Activated T-helper 2 cell treated with anti-CD3 and anti-CD28 coated beads, Interferon-gamma antibody, Interleukin-2, Interleukin-4, amounts not matched to agents 10 μg/mL and 5 μg/mL and 100 μg/mL, durations not matched to agents 14 hours and 24 hours and 36 hours (primary cell): ENCODE results near the gene CHST11. TPM values are rescaled to one million over a fixed set of nuclear protein-coding genes. Genes with fewer than 3 reads are reported as not detected.

Source experiments
- DNase-seq: peaks from one replicate; pipeline ENCODE4 v3.0.0; 2021; ENCODE audit warnings: low spot score
- H3K27ac Mint-ChIP-seq: one replicate; pipeline ENCODE4 v1.8.0; 2021; ENCODE audit warnings: mixed read lengths
- H3K27me3 Mint-ChIP-seq: one replicate; pipeline ENCODE4 v1.8.0; 2021; ENCODE audit warnings: low read depth, mixed read lengths
- H3K36me3 Mint-ChIP-seq: one replicate; pipeline ENCODE4 v1.8.0; 2021; ENCODE audit warnings: low read depth, mixed read lengths
- H3K4me1 Mint-ChIP-seq: one replicate; pipeline ENCODE4 v1.8.0; 2021; ENCODE audit warnings: low read depth, mixed read lengths
- H3K4me3 Mint-ChIP-seq: one replicate; pipeline ENCODE4 v1.8.0; 2021; ENCODE audit warnings: low read depth, mild to moderate bottlenecking, moderate library complexity, mixed read lengths
- H3K9me3 Mint-ChIP-seq: one replicate; pipeline ENCODE4 v1.8.0; 2021; ENCODE audit warnings: mixed read lengths
- intact Hi-C: fragments of 100-400 bp; cut with micrococcal nuclease; formaldehyde crosslinking; loops from one replicate; pipeline ENCODE4 v1.15.1; 2023
- total RNA-seq: library from RNA; stranded (reverse); gene quantifications from 2 replicates; pipeline ENCODE4 v1.2.3, GENCODE V29; 2022

The CHST11 gene
- total RNA-seq, 1 donor from 2014 or later = 50.6 TPM

DNA sequence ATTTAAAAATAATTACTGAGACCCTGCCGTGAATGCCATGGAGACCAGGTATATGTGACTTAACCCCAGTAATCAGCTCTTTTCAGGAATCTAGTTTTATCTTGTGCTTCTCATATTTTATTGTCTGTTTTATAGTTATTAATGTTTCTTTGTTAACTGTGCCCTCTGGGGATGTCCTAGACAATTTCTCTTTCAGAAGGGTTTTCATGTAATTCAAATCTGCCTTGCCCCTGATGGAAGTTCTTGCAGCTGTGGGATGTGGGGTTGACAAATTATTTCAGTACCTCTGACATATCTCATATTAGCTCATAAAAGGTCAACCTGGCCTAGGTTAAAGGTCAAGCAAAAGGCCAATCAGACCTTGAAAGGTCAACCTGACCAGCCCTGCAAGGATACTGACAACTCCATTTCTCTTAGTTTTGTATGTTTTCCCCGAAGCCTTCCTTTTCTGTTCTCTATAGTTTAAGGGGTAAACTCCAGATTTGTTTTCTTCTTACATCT lies 319.0 kb downstream of the CHST11 start:
- Mint-ChIP-seq H3K9me3 (peaks cover 43% of the 10 kb centered on the region), H3K27me3 (peaks cover 28% of the 10 kb centered on the region), H3K36me3 (peaks cover 15% of the 10 kb centered on the region), H3K4me3 (no peak overlapping the region), H3K27ac (no peak overlapping the region), H3K4me1 (peaks cover 3% of the 10 kb centered on the region)
- intact Hi-C loops = no loop called here
- no peak for DNase-seq

GRCh38 chr12:104779134-104779533 lies 322.4 kb downstream of the CHST11 start:
- Mint-ChIP-seq H3K27ac (no peak overlapping the region), H3K4me1 (peaks cover 3% of the 10 kb centered on the region), H3K27me3 (peaks cover 19% of the 10 kb centered on the region), H3K9me3 (peaks cover 29% of the 10 kb centered on the region), H3K4me3 (no peak overlapping the region), H3K36me3 (peaks cover 5% of the 10 kb centered on the region)
- intact Hi-C loops = loop anchor here (2.0 kb wide), 1 partner anchor 22 kb away; no protein-coding TSS in a partner anchor
- no peak for DNase-seq

- Mint-ChIP-seq H3K4me1 (no peaks in the 10 kb centered on the region), H3K36me3 (peaks cover 5% of the 10 kb centered on the region), H3K4me3 (no peak overlapping the region), H3K27me3 (peaks cover 18% of the 10 kb centered on the region), H3K9me3 (peaks cover 28% of the 10 kb centered on the region), H3K27ac (no peak overlapping the region)
- DNase-seq = no peak
- intact Hi-C loops = no loop called here
Measured at GRCh38 chr12:104782296-104782695, 325.5 kb downstream of the CHST11 start.

GRCh38 chr12:104784592-104784991 lies 327.8 kb downstream of the CHST11 start:
- H3K4me1 Mint-ChIP-seq = no peaks in the 10 kb centered on the region
- H3K27me3 Mint-ChIP-seq = peaks cover 10% of the 10 kb centered on the region
- H3K9me3 Mint-ChIP-seq = peaks cover 15% of the 10 kb centered on the region
- no peak overlapping the region for H3K27ac Mint-ChIP-seq
- H3K4me3 Mint-ChIP-seq = no peak overlapping the region
- no peak for DNase-seq
- H3K36me3 Mint-ChIP-seq = no peaks in the 10 kb centered on the region
- intact Hi-C loops = no loop called here

- no peaks in the 10 kb centered on the region for H3K36me3 Mint-ChIP-seq
- H3K27me3 Mint-ChIP-seq = peaks cover 10% of the 10 kb centered on the region
Measured at GRCh38 chr12:104785886-104786285, 329.1 kb downstream of the CHST11 start.

DNA sequence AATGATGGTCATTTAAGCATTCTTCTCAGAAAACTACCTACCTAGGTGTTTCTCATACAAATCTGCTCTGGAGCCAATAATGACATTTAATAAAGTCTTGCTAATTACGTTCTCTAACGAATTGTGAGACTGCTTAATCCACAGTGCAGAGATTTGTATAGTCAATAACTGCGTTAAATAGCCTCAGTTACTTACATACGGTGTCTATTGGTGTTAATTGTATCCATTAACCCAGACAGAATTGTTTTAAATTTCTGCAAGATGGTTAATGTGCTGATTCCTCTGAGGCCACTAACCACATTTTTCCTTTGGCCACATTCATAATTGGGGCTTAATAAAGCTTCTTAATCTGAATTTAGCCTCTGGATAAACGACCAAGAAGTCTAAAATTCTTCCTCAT lies 329.6 kb downstream of the CHST11 start:
- Mint-ChIP-seq H3K27ac (no peak overlapping the region), H3K9me3 (peaks cover 3% of the 10 kb centered on the region), H3K27me3 (peaks cover 10% of the 10 kb centered on the region), H3K4me1 (peaks cover 2% of the 10 kb centered on the region), H3K36me3 (no peaks in the 10 kb centered on the region), H3K4me3 (no peak overlapping the region)
- DNase-seq = no peak
- intact Hi-C loops = no loop called here

More at GRCh38 chr12:104785886-104786285, 329.1 kb downstream of the CHST11 start:
- DNase-seq = no peak
- no peak overlapping the region for H3K27ac Mint-ChIP-seq
- intact Hi-C loops = no loop called here
- no peak overlapping the region for H3K4me3 Mint-ChIP-seq
- H3K4me1 Mint-ChIP-seq = peaks cover 2% of the 10 kb centered on the region
- peaks cover 8% of the 10 kb centered on the region for H3K9me3 Mint-ChIP-seq

DNA sequence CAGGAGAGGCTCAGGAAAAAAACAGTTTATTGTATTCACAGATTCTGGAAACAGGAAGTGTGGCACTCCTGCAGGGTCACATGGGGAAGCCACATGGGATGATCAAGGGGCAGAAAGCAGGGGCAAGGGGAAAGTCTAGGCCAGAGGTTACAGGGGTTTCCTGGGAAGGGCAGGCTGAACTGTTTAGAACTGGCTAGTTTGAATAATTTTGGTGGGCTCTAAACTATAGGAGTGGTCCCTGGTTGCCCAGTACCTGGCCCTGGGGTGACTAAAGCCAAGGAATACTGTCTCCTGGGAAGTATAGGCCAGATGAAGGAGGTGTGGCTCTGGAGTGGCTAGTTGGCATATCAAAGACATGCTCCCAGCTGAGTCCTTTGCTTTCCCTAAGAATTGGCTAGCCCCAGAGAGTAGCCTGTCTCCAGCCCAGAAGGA lies 332.1 kb downstream of the CHST11 start:
- Mint-ChIP-seq H3K27ac (no peak overlapping the region), H3K4me1 (peaks cover 2% of the 10 kb centered on the region), H3K36me3 (no peaks in the 10 kb centered on the region), H3K27me3 (peaks cover 7% of the 10 kb centered on the region), H3K4me3 (no peak overlapping the region), H3K9me3 (no peaks in the 10 kb centered on the region)
- no peak for DNase-seq
- intact Hi-C loops = no loop called here

GRCh38 chr12:104790296-104791125 lies 333.8 kb downstream of the CHST11 start:
- Mint-ChIP-seq H3K4me3 (peak overlapping the region; percentile 16), H3K27ac (no peak overlapping the region), H3K4me1 (peaks cover 2% of the 10 kb centered on the region), H3K9me3 (no peaks in the 10 kb centered on the region), H3K36me3 (no peaks in the 10 kb centered on the region), H3K27me3 (peaks cover 11% of the 10 kb centered on the region)
- DNase-seq = peak; percentile 16
- intact Hi-C loops = no loop called here

DNA sequence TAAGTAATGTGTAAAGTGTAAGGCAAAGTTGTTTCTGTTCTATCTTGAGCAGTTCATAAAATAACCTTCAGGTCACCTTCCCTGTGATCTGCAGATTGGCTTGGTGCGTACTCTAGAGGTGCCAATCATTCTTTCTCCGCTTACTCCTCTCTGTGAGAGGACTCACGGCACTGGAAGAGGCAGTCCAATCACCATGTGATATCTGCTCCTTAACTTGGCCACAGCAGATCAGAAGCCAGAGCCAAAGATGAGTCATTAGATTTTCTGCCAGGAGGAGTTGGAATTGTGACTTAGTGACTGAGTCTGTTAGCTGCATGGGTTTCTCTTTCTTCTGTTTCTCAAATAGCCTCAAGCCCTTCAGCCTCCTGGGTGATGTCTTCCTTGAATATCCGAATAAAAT lies 335.8 kb downstream of the CHST11 start:
- Mint-ChIP-seq H3K27me3 (peaks cover 15% of the 10 kb centered on the region), H3K4me3 (no peak overlapping the region), H3K4me1 (peaks cover 2% of the 10 kb centered on the region), H3K9me3 (no peaks in the 10 kb centered on the region), H3K27ac (no peak overlapping the region), H3K36me3 (no peaks in the 10 kb centered on the region)
- no peak for DNase-seq
- intact Hi-C loops = no loop called here

DNA sequence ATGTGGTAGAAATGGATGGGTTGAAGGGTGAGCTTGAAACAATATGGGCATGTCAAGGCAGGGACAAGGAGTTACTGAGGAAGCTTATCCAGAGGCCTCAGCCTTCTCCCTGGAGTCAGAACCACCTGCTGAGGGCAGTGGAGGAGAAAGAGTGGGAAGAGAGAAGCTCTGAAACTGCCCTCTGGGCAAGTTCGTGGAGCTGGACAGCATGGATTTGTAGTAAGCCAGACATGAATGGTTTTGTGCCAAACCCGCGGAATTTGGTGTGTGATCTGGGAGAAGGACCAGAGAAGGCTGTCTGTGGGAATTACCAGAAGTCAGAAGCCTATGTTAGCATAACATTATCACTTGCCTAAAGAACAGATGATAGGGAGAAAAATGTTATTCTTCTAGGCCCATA lies 336.5 kb downstream of the CHST11 start:
- H3K27ac Mint-ChIP-seq = no peak overlapping the region
- no peak overlapping the region for H3K4me3 Mint-ChIP-seq
- H3K9me3 Mint-ChIP-seq = no peaks in the 10 kb centered on the region
- H3K27me3 Mint-ChIP-seq = peaks cover 20% of the 10 kb centered on the region
- H3K4me1 Mint-ChIP-seq = peaks cover 2% of the 10 kb centered on the region
- no peaks in the 10 kb centered on the region for H3K36me3 Mint-ChIP-seq
- intact Hi-C loops = no loop called here
- DNase-seq = no peak

DNA sequence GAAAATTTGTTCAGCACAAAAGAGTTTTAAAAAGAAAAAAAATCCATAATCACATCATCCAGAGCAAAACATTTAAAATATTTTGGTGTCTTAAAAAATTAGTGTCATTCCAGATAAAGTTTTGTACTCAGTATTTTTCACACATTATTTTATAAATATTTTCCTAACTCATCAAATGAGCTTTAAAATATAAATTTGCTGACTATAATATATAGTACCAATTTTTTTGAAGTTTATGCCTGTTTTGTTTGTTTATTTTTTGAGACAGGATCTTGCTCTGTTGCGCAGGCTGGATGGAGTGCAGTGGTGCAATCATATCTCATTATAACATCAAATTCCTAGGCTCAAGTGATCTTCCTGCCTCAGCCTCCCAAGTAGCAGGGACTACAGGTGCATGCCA lies 337.2 kb downstream of the CHST11 start:
- DNase-seq = no peak
- Mint-ChIP-seq H3K27ac (no peak overlapping the region), H3K27me3 (peaks cover 20% of the 10 kb centered on the region), H3K36me3 (no peaks in the 10 kb centered on the region), H3K9me3 (no peaks in the 10 kb centered on the region), H3K4me3 (no peak overlapping the region), H3K4me1 (peaks cover 2% of the 10 kb centered on the region)
- intact Hi-C loops = no loop called here

- H3K9me3 Mint-ChIP-seq = no peaks in the 10 kb centered on the region
- DNase-seq = no peak
- H3K4me3 Mint-ChIP-seq = no peak overlapping the region
- intact Hi-C loops = no loop called here
- peaks cover 24% of the 10 kb centered on the region for H3K27me3 Mint-ChIP-seq
- H3K36me3 Mint-ChIP-seq = no peaks in the 10 kb centered on the region
- no peaks in the 10 kb centered on the region for H3K4me1 Mint-ChIP-seq
- H3K27ac Mint-ChIP-seq = no peak overlapping the region
Measured at GRCh38 chr12:104796475-104796862, 339.7 kb downstream of the CHST11 start.

GRCh38 chr12:104799458-104799857 lies 342.7 kb downstream of the CHST11 start:
- H3K36me3 Mint-ChIP-seq = no peaks in the 10 kb centered on the region

More at GRCh38 chr12:104799458-104799857, 342.7 kb downstream of the CHST11 start:
- Mint-ChIP-seq H3K27me3 (peaks cover 25% of the 10 kb centered on the region), H3K9me3 (no peaks in the 10 kb centered on the region), H3K27ac (no peak overlapping the region), H3K4me3 (no peak overlapping the region), H3K4me1 (no peaks in the 10 kb centered on the region)
- DNase-seq = no peak
- intact Hi-C loops = no loop called here
